HG02798 (cell line): ENCODE data around the gene ZBED6.
A peak's percentile ranks its signal among the peaks of the same experiment; 100 is the strongest.
"Not testable (repeated sequence)": the region's sequence is repeated elsewhere in the genome, so short reads cannot be mapped to it uniquely, and the experiment has no call there.

Source experiments
- ATAC-seq: cut with Tn5 transposase; IDR thresholded peaks from one replicate; pipeline ENCODE4 v1.9.1; 2021; ENCODE audit warnings: mild to moderate bottlenecking; ENCODE audit not compliant: unreplicated experiment, poor library complexity

ZBED6 gene

DNA sequence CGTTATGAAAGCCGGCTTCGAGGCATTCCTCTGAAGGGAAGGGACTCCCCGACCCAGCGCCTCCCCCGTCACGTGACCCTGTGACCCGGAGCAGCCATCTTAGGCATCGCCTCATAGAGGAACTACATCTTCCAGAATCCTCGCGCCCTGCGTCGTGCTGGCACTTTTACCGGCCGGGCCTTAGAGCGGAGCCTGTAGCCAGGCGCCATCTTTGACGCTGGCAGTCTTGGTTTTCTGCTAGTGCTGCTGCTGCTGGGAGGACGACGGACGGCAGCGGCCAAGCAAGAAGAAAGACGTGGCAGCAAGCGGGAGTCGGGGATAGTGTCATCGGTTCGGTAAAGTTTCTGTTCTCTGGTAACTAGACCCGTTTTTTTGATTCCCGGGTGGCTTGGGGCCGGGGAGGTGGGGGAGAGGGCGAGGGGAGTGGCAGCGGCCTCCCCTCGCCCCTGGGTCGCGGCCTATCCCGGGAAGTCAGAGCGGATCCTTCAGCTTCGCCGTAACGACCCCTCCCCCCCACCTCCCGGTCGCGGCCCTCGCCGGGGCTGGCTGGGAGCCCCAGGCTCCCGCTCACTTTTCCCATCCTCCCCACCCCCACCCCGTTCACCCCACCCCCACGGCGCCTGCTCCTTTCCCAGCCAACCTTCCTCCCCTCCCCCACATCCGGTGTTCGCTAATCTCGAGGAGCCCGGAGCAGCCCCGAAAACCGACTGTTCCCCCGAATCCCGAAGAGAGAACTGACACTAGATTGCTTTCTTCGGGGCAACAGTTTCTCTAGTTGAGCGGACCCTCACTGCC lies at the start of gene ZBED6, which contains the start of gene ZC3H11A:
TSS of gene ZBED6 (plus strand) at position 183 of the 795 bp plus-strand sequence. CDS start 1,900 bp downstream, outside the sequence.
TSS of gene ZC3H11A (plus strand) at position 183 of the 795 bp plus-strand sequence. CDS start 21,448 bp downstream, outside the sequence.
- ATAC-seq = peak; percentile 98

DNA sequence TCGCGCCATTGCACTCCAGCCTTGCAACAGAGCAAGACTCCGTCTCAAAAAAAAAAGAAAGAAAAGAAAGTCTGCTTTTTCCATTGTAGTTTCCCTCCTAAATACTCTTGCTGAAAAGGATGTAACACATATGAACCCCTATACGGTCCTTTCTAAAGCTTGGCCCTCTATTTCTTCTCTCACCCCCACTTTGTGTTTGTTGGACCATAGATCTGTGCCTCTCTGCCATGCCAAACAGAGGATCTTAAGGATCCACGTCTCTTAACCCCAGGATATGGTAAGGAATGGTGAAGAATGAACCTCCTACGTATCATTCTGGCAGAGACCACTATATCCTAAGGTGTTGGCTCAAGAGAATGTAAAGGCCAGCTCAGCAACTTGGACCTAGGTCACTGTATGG lies 49.1 kb upstream of the ZBED6 start:
- no peak for ATAC-seq

- ATAC-seq = no peak
Measured at GRCh38 chr1:203751051-203751450, 44.4 kb upstream of the ZBED6 start.

DNA sequence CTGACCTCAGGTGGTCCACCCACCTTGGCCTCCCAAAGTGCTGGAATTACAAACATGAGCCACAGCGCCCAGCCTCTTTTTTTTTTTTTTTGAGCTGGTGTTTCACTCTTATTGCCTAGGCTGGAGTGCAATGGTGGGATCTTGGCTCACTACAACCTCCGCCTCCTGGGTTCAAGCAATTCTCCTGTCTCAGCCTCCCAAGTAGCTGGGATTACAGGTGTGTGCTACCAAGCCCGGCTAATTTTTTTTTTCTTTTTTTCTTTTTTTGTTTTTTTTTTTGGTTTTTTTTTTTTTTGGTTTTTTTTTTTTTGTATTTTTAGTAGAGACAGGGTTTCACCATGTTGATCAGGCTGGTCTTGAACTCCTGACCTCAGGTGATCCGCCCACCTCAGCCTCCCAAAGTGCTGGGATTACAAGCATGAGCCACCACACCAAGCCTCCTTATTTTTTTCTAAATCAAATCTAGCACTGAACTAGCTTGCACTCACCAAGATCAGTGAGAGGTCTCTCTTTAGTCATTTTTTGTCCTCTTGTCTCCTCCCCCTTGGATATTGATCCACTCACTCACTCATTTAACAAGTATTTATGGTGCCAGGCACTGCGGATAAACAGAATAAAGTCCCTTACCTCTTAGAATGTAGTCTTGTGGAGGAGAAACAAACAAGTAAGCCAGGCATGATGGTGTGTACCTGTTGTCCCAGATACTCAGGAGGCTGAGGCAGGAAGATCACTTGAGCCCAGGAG lies 43.6 kb upstream of the ZBED6 start:
- ATAC-seq = not testable (repeated sequence)

DNA sequence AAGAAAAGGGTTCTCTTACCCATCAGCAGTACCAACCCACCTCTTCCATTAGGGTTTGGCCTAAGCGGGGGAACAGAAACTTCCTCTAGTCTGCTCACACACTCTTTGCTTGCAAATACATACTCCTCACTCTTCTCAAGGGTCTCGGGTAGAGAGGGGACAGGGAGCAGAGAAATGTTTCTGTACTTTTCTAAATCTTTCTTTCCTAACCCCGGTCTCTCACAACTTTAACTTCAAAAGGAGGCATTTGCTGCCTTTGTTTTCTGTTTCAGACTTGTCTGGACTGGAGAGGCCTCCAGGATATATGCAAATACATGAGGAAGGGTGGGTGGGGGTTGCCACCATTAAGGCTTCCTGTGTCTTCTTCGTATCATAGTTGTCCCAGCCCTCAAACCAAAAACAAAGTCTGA lies 41.0 kb upstream of the ZBED6 start:
- ATAC-seq = peak; percentile 63

DNA sequence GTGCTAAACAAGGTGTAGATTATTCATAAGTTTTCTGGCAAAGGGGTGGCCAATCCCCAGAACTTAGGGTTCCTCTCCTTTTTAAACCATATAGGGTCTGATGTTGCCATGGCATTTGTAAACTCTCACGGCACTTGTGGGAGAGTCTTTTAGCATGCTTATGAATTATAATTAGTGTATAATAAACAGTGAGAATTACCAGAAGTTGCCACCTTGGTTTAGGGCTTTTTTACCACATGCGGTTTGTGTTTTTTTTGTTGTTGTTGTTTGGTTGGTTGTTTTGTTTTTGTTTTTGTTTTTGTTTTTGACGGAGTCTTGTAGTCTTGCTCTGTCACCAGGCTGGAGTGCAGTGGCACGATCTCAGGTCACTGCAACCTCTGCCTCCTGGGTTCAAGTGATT lies 39.4 kb upstream of the ZBED6 start:
- ATAC-seq = no peak

- not testable (repeated sequence) for ATAC-seq
Measured at GRCh38 chr1:203758749-203759148, 36.7 kb upstream of the ZBED6 start.

GRCh38 chr1:203760506-203760905 lies 34.9 kb upstream of the ZBED6 start:
- no peak for ATAC-seq

DNA sequence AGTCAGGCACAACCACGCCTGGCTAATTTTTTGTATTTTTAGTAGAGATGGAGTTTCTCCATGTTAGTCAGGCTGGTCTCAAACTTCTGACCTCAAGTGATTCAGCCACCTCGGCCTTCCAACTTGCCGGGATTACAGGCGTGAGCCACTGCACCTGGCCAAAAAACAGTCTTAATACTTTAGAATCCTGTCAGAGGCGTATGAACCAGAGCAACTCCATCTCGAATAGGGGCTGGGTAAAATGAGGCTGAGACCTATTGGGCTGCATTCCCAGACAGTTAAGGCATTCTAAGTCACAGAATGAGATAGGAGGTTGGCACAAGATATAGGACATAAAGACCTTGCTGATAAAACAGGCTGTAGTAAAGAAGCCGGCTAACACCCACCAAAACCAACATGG lies 33.5 kb upstream of the ZBED6 start:
- ATAC-seq = not testable (repeated sequence)

- no peak for ATAC-seq
Measured at GRCh38 chr1:203763505-203763904, 31.9 kb upstream of the ZBED6 start.

DNA sequence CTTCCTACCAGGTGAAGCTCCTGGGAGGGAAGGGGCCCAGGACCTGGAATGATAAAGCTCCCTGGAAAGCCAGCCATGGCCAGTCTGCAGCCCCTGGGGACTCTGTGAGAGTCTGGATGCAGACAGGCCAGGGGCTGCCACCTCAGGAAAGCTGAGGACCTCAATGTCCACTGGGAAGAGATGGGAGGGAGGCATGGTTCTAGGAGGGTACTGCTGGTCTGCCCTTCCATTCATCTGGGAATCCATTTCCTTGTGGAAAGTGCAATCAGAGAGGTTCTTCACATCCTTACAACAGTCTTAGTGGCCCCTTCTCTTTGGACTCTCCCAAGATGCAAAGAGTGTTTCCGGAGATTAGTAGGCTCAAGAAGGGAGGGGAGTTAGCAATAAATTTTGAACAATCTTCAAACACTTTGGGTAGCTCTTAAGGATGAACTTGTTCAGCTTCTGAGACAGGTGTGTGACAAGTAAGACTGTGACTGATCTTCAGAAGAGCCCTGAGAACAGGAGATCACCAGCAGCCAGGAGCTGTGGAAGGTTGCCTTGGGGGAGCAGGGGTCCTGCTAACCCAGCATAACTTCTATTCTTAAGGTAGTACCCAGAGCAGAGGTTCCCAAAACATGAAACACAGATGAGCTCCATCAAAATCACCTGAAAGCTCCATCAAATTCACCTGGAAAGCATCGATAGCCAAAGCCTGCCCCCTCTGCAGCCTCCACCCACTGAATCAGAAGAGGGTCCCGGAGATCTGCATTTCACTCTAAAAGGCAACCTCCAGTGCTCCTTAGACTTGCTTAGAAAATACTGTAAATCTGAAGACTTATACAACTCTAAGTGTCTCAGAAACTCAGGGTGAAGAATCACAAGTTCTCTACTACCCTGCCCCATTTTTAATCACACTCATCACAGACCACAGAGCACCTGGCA lies 31.1 kb upstream of the ZBED6 start:
- peak; percentile 12 for ATAC-seq

- peak; percentile 82 for ATAC-seq
Measured at GRCh38 chr1:203765029-203765837, 30.2 kb upstream of the ZBED6 start, which contains the start of gene LAX1. Gene LAX1 (plus strand): TSS chr1:203765183. CDS start chr1:203765566, 383 bp downstream.

GRCh38 chr1:203768256-203768655 lies 27.2 kb upstream of the ZBED6 start:
- no peak for ATAC-seq

DNA sequence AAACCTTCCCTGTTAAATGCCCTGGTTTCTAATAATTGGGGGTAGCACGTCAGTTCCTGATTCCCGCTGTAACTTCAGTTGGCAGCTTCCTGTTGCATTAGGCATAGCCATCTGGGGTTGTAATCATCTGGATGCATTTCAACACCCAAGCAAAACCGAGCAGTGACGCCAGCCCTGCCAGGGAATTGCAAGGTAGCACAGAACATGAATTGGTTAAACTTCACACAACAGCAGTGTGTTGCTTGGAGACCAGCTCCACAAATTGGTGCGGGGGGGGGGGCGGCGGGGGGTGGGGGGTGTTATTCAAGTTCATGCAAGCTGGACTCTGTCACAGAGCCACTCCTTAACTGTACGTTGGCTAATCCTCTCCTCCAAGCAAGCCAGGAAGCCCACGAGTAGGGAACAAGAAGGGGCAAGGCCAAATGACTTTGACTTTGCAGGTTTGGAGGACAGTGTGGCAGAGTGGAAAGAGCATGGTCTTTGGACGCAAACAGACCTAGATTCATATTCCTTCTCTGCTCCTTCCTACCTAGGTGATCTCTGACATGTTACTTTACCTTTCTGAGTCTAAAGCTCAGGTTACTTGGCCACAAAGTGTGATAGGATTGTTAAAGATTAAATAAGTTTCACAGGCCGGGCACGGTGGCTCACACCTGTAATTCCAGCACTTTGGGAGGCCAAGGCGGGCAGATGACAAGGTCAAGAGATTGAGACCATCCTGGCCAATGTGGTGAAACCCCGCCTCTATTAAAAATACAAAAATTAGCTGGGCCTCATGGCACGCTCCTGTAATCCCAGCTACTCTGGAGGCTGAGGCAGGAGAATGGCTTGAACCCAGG lies 25.7 kb upstream of the ZBED6 start:
- no peak for ATAC-seq

GRCh38 chr1:203771901-203772301 lies 23.5 kb upstream of the ZBED6 start:
- ATAC-seq = no peak

GRCh38 chr1:203772836-203773235 lies 22.6 kb upstream of the ZBED6 start:
- ATAC-seq = no peak

DNA sequence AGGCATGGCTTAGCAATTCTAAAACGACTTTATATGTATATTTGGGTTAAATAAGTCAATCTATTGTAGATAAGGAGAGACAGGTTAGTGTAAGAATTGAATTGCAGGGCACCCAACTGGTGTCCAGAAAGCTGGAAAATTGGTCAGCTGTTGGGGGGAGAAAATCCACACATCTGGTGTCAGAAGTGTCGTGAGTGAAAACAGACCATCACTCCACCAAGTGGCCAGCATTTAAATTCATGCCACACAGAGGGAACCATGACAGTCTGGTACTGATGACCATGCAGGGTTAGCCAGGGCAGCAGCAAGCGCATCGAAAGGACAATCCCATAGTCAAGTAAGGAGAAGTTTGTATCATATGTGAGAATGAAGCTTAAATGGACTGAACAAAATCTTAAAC lies 18.8 kb upstream of the ZBED6 start:
- no peak for ATAC-seq

DNA sequence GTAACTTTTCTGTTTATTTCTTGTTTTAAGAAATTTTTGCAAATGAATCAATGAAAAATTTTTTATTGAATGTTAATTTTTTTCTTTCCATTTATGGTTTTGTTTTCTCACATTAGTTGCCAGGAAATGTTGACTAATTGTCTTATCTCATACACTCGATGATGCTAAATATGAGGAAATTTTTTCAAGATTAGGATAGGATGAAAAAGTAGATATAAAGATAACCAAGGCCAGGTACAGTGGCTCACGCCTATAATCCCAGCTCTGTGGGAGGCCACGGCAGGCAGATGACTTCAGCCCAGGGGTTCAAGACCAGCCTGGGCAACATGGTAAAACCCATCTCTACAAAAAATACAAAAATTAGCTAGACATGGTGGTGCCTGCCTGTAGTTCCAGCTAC lies 17.8 kb upstream of the ZBED6 start:
- ATAC-seq = no peak

DNA sequence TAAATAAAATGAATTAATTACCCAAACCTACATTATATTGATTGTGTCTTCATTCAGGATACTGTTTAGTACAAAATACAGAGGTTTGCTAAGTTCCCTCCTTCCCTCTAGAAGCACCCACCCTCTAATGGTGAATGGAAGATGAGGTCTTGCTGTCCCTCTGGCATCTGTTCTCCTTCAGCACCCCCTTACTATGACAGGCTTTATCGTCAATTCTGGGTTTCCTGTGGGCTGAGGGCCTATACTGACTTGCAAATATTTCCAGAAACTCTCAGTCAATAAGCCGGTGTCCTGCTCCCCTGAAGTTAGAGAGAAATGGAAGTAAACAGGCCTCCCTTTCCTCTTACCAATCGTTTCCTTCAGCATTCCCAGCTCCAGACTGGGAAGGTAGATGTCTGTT lies 17.3 kb upstream of the ZBED6 start:
- no peak for ATAC-seq
